A673 (cell line): Measurements from ENCODE around the gene PMFBP1.

Experiments used
- EZH2 ChIP-seq: fragments of 200-600 bp; sonication (generic); IDR thresholded peaks from 2 replicates; pipeline ENCODE4 v1.6.1; 2017; ENCODE audit warnings: borderline replicate concordance, low read depth, mild to moderate bottlenecking, mixed read lengths, antibody characterized with exemption, low read length; ENCODE audit not compliant: poor library complexity, severe bottlenecking
- TF ChIP-seq, protein P1 (sequence below): fragments of 300-800, 200-600 bp; sonication (generic); conservative IDR thresholded peaks from 2 replicates; pipeline ENCODE4 v1.5.1; 2017; ENCODE audit warnings: low read depth, mild to moderate bottlenecking, antibody characterized with exemption, low read length, moderate library complexity, mixed read lengths

DNA sequence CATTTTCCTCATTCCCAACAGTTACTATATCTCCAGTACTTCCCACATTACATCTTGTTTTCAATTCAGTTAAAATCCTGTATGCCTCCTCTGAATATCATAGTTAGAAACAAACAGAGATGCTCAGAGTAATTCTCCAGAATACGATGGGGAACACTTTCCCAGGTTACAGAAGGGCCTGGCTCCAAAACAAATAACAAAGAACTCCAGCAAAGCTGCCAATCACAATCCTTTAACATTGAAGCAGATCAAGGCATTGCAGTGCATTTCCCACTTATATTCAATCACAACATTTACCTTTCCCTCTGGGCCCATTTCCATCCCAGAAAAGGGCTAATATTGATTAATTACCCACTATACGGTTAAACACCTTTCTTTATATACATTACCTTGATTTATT is 29.4 kb upstream of the PMFBP1 start:
- TF ChIP-seq, protein P1, sequence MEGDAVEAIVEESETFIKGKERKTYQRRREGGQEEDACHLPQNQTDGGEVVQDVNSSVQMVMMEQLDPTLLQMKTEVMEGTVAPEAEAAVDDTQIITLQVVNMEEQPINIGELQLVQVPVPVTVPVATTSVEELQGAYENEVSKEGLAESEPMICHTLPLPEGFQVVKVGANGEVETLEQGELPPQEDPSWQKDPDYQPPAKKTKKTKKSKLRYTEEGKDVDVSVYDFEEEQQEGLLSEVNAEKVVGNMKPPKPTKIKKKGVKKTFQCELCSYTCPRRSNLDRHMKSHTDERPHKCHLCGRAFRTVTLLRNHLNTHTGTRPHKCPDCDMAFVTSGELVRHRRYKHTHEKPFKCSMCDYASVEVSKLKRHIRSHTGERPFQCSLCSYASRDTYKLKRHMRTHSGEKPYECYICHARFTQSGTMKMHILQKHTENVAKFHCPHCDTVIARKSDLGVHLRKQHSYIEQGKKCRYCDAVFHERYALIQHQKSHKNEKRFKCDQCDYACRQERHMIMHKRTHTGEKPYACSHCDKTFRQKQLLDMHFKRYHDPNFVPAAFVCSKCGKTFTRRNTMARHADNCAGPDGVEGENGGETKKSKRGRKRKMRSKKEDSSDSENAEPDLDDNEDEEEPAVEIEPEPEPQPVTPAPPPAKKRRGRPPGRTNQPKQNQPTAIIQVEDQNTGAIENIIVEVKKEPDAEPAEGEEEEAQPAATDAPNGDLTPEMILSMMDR, result no peak
- no peak for TF ChIP-seq EZH2
